AML-193 (cell line): ENCODE data around the gene ADRM1.

Experiments used
- DNase-seq, 2 experiments: peaks; one replicate each; lab custom pipeline; 2025; lab: John Stamatoyannopoulos, UW

The ADRM1 gene

DNA sequence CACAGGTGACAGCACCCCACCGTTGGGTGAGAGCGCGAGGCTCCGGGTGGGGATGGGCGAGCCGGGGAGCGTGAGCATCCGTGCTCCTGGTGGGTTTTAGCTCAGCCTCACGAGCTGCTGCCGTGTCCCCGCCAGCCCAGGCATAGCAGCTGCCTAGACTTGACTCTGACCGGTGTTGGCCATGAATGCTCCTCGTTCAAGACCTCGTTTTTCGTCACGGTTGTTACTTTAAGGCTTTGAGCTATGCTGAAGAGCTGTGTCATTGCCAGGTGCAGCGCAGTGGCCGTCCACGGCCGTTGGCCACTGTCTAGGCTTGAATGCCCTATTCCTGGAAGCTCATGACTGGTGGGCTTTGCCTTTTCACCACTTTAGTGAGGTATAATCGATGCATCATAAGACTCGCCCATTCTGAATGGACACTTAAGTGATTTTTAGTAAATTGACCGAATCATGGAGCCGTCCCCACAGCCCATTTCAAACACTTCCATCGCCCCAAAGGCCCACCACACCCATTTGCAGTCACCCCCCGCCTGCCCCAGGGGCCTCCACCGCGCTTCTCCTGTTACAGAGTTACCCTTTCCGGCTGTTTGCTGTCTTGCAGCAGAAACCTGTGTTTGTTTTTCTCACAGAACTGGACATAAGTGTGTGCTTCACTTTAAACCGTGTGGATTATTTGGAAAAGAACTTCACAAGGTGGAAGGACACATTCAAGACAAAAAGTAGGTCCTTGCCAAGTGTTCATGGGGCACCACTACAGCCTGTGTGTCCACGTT is 21.4 kb upstream of the ADRM1 start:
- no peak for DNase-seq

DNA sequence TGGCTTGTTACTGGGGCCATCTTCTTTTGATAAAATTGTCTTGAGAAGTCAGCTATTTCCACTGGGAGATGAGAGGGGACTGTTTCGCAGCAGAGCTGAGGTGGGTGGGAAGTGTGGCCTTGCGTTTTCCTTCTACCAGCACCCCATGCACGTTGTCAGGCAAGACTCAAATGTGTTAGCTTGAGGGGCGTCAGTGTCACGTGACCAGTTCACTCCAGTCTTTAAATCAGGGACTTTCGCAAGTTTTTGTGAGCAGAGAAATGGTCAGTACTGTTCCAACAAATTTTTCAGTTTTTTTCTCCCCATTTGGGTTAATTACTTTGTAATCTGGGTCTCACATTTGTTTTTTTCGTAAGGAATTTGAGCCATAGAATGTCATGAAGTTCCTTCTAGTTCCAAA is 20.7 kb upstream of the ADRM1 start:
- DNase-seq: no peak

GRCh38 chr20:62282877-62283503 is 19.8 kb upstream of the ADRM1 start:
- no peak for DNase-seq

GRCh38 chr20:62284448-62284847 is 18.3 kb upstream of the ADRM1 start:
- no peak for DNase-seq

- DNase-seq: no peak
Observed at GRCh38 chr20:62285151-62285550, 17.6 kb upstream of the ADRM1 start.

- no peak for DNase-seq
Observed at GRCh38 chr20:62285722-62286121, 17.1 kb upstream of the ADRM1 start.

DNA sequence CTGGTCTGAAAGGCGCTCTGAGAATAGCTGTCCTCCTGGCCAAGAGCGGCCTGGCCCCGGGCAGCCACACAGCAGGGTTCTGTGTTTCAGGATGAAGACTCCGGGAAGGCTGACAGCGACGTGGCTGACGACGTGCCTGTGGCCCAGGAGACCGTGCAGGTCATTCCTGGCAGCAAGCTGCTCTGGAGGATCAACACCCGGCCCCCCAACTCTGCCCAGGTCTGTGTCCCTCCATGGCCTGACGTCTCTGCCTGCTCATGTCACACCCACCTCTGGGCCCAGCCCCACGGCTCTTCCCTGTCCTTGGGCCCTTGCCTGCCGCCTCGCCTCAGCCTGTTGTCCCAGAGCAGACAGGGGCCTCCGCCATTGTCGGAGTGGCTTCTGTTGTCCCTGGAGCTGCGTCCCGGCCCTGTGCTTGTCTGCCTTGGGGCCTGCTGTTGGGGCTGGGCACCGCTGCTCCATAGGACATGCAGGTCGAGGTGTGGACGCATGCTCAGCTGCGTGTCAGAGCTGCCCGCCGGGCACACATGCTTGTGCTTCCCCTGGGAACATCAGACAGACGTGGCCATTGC is 16.2 kb upstream of the ADRM1 start:
- no peak for DNase-seq

DNA sequence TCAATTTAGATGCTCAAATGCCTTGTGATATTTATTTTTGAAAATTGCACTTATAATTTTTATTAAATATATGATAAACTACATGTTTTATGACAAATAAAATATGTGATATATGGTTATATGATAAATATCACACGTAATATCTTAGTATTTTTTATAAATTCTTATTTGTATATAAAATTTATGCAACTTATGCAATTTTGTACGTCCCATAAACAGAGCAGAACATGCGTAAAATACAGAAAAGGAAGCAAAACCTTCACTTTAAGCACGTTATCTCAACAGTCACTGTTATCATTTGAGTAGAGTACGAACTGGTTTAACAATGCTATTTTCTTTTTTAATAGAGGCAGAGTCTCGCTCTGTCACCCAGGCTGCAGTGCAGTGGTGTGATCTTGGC is 15.7 kb upstream of the ADRM1 start:
- no peak for DNase-seq

DNA sequence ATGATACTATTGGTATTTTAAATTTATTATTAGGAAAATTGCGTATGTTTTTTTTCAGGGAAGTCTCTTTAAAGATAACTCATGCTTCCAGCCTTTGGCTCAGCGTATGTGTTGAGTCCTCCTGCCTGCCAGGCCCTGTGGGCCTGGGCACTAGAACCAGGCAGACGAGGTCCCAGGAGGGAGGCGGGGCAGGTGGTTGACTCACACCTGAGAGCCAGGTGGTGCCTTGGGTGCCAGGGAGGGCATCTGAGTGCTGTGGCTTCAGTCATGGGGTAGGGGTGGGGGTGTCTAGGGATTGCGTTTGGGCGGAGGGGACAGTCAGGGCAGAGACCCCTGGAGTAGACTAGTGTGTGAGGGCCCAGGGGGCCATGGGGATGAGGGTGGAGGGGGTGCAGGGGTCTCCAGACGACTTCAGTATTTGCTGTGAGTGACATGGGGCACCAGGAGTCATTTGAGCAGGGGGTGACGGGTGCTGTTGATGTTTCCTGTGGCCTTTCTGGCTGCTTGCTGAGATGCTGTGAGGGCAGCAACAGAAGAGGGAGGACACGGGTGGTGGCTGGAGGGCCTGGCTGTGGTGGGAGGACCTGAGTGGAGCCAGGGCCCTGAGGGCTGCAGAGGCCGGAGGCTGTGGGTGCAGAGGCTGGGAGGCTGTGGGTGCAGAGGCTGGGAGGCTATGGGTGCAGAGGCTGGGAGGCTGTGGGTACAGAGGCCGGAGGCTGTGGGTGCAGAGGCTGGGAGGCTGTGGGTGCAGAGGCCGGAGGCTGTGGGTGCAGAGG is 14.8 kb upstream of the ADRM1 start:
- no peak for DNase-seq

GRCh38 chr20:62288535-62289105 is 14.2 kb upstream of the ADRM1 start:
- no peak for DNase-seq

DNA sequence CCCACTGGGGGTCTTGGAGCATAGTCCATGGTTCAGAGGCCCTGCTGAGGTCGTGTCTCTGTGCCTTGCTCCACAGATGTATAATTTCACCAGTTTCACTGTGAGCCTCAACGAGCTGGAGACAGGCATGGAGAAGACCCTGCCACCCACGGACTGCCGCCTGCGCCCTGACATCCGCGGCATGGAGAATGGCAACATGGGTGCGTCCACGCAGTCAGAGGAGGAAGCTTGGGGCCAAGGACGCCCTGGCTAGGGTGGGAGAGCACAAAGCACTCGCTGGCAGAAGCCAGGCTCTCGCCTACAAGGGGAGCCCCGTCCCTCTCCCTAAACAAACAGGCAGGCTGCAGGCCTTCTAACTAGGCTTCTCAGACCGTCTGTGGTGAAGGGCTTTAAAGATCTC is 13.7 kb upstream of the ADRM1 start:
- DNase-seq: no peak

GRCh38 chr20:62289898-62290297 is 12.9 kb upstream of the ADRM1 start:
- DNase-seq: no peak

- DNase-seq: no peak
Observed at GRCh38 chr20:62291251-62292066, 11.3 kb upstream of the ADRM1 start.

DNA sequence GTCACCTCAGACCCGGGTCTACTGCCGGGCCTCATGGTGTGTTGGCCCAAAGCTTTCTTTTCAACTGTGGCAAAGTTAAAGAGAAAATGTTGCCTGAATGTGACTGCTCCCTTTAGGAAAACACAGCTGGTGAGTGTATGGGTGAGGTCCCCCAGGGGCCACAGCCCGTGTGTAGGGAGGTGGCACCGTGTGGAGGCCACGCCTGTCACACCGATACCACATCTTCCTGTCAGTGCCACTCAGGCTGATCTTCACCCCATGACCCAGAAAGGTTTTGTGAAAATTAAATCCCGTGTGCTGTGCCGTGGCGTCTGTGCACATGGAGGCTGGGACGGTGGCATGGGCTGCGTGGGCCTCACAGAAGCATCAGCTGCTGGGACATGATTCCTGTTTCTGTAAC is 10.7 kb upstream of the ADRM1 start:
- DNase-seq: no peak

DNA sequence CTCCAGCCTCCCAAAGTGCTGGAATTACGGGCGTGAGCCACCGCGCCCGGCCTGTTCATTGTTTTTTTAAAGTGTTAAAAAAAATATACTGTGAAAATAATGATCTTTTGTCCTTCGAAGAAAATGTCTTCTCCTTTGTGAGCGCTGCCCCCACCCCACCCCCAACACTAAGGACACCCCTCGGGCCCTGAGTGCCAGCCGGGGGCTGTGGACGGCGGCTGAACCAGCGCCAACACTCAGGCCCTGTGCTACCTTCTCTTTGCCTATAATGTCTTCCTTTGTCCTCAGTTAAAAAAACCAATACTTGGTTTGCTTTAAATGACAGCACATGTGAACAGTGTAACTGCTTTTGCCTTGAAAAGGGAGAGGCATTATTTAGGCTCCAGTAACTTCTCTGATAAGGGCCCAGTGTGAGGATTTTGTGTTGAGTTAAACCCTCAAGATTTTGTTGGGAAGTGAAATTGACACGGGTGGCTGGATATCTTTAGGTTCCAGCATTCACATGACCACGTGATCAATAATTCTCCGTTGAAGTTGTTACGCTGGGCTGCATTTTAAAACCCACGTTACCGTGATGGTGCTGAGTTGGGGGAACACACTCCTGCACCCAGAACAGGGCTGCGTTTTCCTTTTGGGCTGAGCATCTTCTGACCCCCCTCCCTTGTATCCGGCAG is 9.5 kb upstream of the ADRM1 start:
- no peak for DNase-seq

GRCh38 chr20:62293946-62294345 is 8.9 kb upstream of the ADRM1 start:
- DNase-seq: no peak

DNA sequence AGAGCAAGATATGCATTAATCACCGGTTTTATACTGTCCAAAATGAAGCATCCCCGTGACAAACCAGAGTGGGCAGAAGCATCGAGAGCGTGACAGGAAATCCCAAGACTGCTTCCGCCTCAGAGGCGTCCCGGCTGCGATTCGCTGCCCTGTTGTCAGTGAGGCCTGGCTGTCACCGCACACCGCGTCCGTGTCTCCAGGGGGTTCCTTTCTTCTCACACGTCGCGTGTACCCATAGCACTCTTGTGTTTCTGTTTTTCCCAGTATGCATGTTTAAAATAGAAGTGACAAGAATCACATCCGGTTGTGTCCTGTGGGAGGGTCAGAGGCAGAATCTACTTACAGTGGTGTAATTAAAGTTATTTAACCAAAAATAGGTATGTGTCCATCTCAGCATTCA is 8.3 kb upstream of the ADRM1 start:
- DNase-seq: no peak

- no peak for DNase-seq
Observed at GRCh38 chr20:62296724-62297448, 5.9 kb upstream of the ADRM1 start.

DNA sequence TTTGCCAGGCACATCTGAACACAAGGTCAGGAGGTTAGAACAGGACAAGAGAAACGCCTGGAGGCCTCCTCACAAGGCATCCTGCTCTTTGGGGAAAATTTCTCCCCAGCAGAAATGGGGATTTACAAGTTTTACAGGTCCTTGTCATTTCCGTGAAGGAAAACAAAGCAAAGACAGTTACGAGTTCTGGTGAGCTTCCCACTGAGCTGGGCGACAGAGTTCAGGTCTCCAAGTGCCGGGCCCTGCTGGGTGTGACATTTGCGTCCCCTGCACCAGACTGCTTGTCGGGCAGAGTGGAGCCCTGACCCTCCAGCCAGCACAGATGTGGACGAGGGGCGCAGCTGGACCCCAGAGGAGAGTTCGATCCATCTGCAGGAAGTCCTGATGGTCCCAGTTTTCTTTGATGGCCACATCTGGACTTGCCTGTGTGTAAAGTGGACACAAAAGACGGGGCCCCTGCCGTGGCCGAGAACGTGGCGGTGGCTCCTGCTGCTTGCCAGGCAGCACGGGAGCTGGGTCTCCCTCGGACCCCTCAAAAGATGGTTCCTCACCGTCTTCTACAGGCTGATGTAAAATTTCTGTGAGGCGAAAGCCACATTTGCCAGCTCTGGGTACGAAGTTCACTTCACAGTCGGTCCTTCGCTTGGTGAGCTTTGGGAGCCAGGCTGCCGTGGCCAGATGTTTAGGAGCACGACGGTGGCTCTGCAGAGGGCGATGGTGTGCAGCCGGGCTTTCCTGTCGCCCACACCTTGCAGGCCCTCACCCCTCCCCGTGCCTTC is 5.2 kb upstream of the ADRM1 start:
- no peak for DNase-seq
